Germinal center (tissue), 1 donor: ENCODE results near the gene FSHB.
"Not testable (repeated sequence)": the region's sequence is repeated elsewhere in the genome, so short reads cannot be mapped to it uniquely, and the experiment has no call there.

Experiments used
- DNase-seq: peaks from one replicate; pipeline ENCODE4 v3.0.0; 2012; ENCODE audit warnings: mixed read lengths, low spot score

The FSHB gene

GRCh38 chr11:30230714-30231113 lies at the start of gene FSHB:
Gene FSHB, plus strand, starts transcription at chr11:30231014. Its CDS starts 889 bp downstream, at chr11:30231903.
- DNase-seq: no peak

GRCh38 chr11:30186748-30187147 lies 44.1 kb upstream of the FSHB start:
- no peak for DNase-seq

- DNase-seq: no peak
These were observed 38.2 kb upstream of the FSHB start for GRCh38 chr11:30192620-30193019.

- DNase-seq: peak; percentile 16
These were observed 34.2 kb upstream of the FSHB start for GRCh38 chr11:30196400-30197206.

GRCh38 chr11:30197869-30198268 lies 32.9 kb upstream of the FSHB start:
- DNase-seq: no peak

GRCh38 chr11:30202989-30203388 lies 27.8 kb upstream of the FSHB start:
- DNase-seq: not testable (repeated sequence)

- no peak for DNase-seq
These were observed 27.0 kb upstream of the FSHB start for GRCh38 chr11:30203850-30204249.

- no peak for DNase-seq
These were observed 24.4 kb upstream of the FSHB start for GRCh38 chr11:30206249-30206996.

- DNase-seq: no peak
These were observed 20.5 kb upstream of the FSHB start for GRCh38 chr11:30210357-30210756.

GRCh38 chr11:30216534-30216933 lies 14.3 kb upstream of the FSHB start:
- DNase-seq: no peak

- DNase-seq: no peak
These were observed 12.5 kb upstream of the FSHB start for GRCh38 chr11:30218278-30218677.

GRCh38 chr11:30225642-30226041 lies 5.2 kb upstream of the FSHB start:
- no peak for DNase-seq

GRCh38 chr11:30228323-30228884 lies 2.4 kb upstream of the FSHB start:
- no peak for DNase-seq

- no peak for DNase-seq
These were observed 8.2 kb downstream of the FSHB start for GRCh38 chr11:30239025-30239424.

- DNase-seq: no peak
These were observed 13.5 kb downstream of the FSHB start for GRCh38 chr11:30244265-30244664.

- DNase-seq: no peak
These were observed 14.8 kb downstream of the FSHB start for GRCh38 chr11:30245621-30246020.

- DNase-seq: no peak
These were observed 23.8 kb downstream of the FSHB start for GRCh38 chr11:30254307-30255298.

GRCh38 chr11:30255637-30256036 lies 24.8 kb downstream of the FSHB start:
- no peak for DNase-seq

- no peak for DNase-seq
These were observed 26.2 kb downstream of the FSHB start for GRCh38 chr11:30257058-30257457.

- no peak for DNase-seq
These were observed 27.9 kb downstream of the FSHB start for GRCh38 chr11:30258679-30259078.

- no peak for DNase-seq
These were observed 30.0 kb downstream of the FSHB start for GRCh38 chr11:30260813-30261212.

GRCh38 chr11:30261821-30262220 lies 31.0 kb downstream of the FSHB start:
- DNase-seq: no peak
